Spleen (tissue), 11 donors: ENCODE measurements around the gene ALKBH8. TPM values are rescaled to one million over a fixed set of nuclear protein-coding genes. Genes with fewer than 3 reads are reported as not detected.

Experiments
- DNase-seq: peaks from one replicate; pipeline ENCODE4 v3.0.0-alpha.2; 2020
- H3K27ac ChIP-seq, 8 donors: fragments of 200-600 bp; sonication (generic) in 7 of 8; 1 replicate in 4 of 8; 2 replicates in 4 of 8; pipeline versions ENCODE4 v1.5.0 to v1.8.0; 2016 to 2021; ENCODE audit warnings: inconsistent platforms in 4 of 8, mild to moderate bottlenecking in 4 of 8, moderate library complexity in 1 of 8
- H3K27me3 ChIP-seq, 7 donors: fragments of 200-600 bp; sonication (generic) in 6 of 7; replicated peaks in 1 of 7; 1 replicate in 4 of 7; 2 replicates in 3 of 7; pipeline versions ENCODE4 v1.5.0 to v1.8.0; 2016 to 2021; ENCODE audit warnings: inconsistent platforms in 3 of 7, mild to moderate bottlenecking in 1 of 7
- H3K36me3 ChIP-seq, 6 donors: fragments of 200-600 bp; sonication (generic) in 5 of 6; 1 replicate in 4 of 6; 2 replicates in 2 of 6; pipeline versions ENCODE4 v1.5.0 to v1.8.0; 2016 to 2021; ENCODE audit warnings: inconsistent platforms in 2 of 6
- H3K4me1 ChIP-seq, 6 donors: fragments of 200-600 bp; sonication (generic) in 5 of 6; 1 replicate in 3 of 6; 2 replicates in 3 of 6; pipeline versions ENCODE4 v1.5.0 to v1.8.0; 2016 to 2021; ENCODE audit warnings: inconsistent platforms in 3 of 6
- H3K4me3 ChIP-seq, 8 donors: fragments of 200-600 bp; sonication (generic) in 7 of 8; 1 replicate in 4 of 8; 2 replicates in 4 of 8; pipeline versions ENCODE4 v1.5.0 to v1.8.0; 2016 to 2021; ENCODE audit warnings: inconsistent platforms in 4 of 8, mild to moderate bottlenecking in 4 of 8, moderate library complexity in 2 of 8
- H3K9me3 ChIP-seq, 8 donors: fragments of 200-600 bp; sonication (generic) in 7 of 8; 1 replicate in 4 of 8; 2 replicates in 4 of 8; pipeline versions ENCODE4 v1.5.0 to v1.8.0; 2016 to 2021; ENCODE audit warnings: inconsistent platforms in 4 of 8
- POLR2A ChIP-seq, 3 donors: fragments of 450-650 bp; IDR thresholded peaks; one replicate each; pipeline ENCODE4 v1.5.1; 2017; ENCODE audit warnings: antibody characterized with exemption in 3 of 3, mild to moderate bottlenecking in 1 of 3
- POLR2AphosphoS5 ChIP-seq, 3 donors: sonication (generic); formaldehyde crosslinking; IDR thresholded peaks; one replicate each; pipeline ENCODE4 v1.5.1; 2017; ENCODE audit warnings: antibody characterized with exemption in 3 of 3
- whole genome bisulfite sequencing, 5 donors: extraction: QIAGEN DNeasy Blood & Tissue Kit in 3 of 5; methylation state at CpG; one replicate each; pipeline versions ENCODE4 v1.1.5 to v1.1.7; 2013 to 2018; 5-methylcytosine and 5-hydroxymethylcytosine counted together
- intact Hi-C: fragments of 100-400 bp; cut with DNase I; formaldehyde crosslinking; loops from one replicate; pipeline ENCODE4 v1.15.0; 2023; ENCODE audit warnings: low total_unique reads
- polyA plus RNA-seq, 3 donors: library from polyadenylated mRNA; stranded (reverse); fragments of 200-250 nt; gene quantifications; one replicate each; pipeline ENCODE4 v1.2.1, GENCODE V29; 2013
- total RNA-seq, 7 donors: library from RNA; depleted of rRNA in 3 of 7; stranded (reverse); fragments of >200 nt in 3 of 7; fragmentation: NEBNext Ultra II Directional in 4 of 7; extraction: Animal tissue kit (Norgen Biotek cat#: 25700) in 4 of 7; gene quantifications; one replicate each; pipeline versions ENCODE4 v1.1.0 to v1.2.1, GENCODE V29; 2016 to 2021
- TF ChIP-seq, protein P1 (sequence below), 11 experiments: fragments of 200-600 bp in 7 of 11; fragments of 450-650 bp in 4 of 11; sonication (generic) in 4 of 11; IDR thresholded peaks in 8 of 11; conservative IDR thresholded peaks in 3 of 11; 1 replicate in 7 of 11; 2 replicates in 4 of 11; pipeline versions ENCODE4 v1.4.0 to v1.8.0; 2016 to 2021; ENCODE audit warnings: antibody characterized with exemption in 11 of 11, inconsistent platforms in 4 of 11, mild to moderate bottlenecking in 1 of 11
- donor health status: healthy with polysubstance abuse.
- donor health status: DM: no; HTN: no; CAD: no; lungs with moderate emphysema.
- donor health status: DM: no; HTN: no; CAD: no.
- donor health status: Bipolar disorder and iron deficiency.
- donor health status: healthy.
- donor health status: DM: no; HTN: no; CAD: no.
- donor health status: DM: yes; HTN: yes; CAD: no.

The ALKBH8 gene
- total and polyA plus RNA-seq, 10 donors, result 4.0 to 10.6 (median 9.1) TPM

DNA sequence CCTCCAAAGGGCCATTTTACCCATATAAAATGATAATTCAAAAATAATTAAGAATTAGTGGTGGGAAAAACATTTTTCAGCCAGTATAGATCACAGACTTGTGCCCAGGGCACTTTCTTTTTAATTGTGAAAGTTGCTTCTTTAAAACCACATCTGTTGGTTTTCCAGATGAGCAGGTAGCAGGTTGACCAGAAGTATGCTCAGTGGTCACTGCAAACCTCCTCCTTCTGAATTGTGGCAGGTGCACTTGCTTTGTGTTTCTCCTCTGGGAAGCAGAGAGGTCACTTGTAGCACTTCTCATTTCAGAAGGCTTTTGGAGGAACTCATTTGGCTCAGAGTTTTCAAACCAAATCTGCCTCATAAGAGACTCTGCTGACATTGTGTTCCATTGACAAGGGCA, 83.3 kb downstream of the ALKBH8 start:
- Histone ChIP-seq H3K4me1 (no peaks in the 10 kb centered on the region), H3K36me3 (no peaks in the 10 kb centered on the region), H3K9me3 (no peaks in the 10 kb centered on the region), H3K4me3 (no peak overlapping the region), H3K27me3 (peaks cover 0 to 17% (median 0%) of the 10 kb centered on the region in 7 donors), H3K27ac (no peak overlapping the region)
- intact Hi-C loops, result no loop called here
- DNase-seq, result no peak
- TF ChIP-seq, protein P1, sequence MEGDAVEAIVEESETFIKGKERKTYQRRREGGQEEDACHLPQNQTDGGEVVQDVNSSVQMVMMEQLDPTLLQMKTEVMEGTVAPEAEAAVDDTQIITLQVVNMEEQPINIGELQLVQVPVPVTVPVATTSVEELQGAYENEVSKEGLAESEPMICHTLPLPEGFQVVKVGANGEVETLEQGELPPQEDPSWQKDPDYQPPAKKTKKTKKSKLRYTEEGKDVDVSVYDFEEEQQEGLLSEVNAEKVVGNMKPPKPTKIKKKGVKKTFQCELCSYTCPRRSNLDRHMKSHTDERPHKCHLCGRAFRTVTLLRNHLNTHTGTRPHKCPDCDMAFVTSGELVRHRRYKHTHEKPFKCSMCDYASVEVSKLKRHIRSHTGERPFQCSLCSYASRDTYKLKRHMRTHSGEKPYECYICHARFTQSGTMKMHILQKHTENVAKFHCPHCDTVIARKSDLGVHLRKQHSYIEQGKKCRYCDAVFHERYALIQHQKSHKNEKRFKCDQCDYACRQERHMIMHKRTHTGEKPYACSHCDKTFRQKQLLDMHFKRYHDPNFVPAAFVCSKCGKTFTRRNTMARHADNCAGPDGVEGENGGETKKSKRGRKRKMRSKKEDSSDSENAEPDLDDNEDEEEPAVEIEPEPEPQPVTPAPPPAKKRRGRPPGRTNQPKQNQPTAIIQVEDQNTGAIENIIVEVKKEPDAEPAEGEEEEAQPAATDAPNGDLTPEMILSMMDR (IDR thresholded peaks at IDR 0.05 in 8 of 11, conservative IDR thresholded peaks at IDR 0.05 in 3 of 11), result no peak
- TF ChIP-seq POLR2A (IDR thresholded peaks at IDR 0.05) (no peak), POLR2AphosphoS5 (IDR thresholded peaks at IDR 0.05) (no peak)

DNA sequence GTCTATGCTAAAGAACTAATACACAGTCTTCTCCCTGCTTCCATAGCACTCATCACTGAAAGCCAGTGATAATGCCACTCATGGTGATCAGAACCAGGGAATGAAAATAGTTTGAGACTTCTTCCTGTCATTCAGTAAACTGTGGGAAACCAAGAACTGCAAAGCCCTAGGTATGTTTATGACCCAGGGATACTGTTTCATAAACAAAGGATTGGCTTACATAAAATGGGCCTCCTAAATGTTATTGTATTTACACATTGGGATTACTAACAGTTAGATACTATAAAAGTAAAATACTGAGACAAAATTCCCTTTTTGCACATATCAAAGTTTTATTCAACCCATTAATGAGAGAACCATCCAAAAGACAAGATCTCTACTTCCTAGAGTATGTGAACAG, 86.6 kb downstream of the ALKBH8 start:
- Histone ChIP-seq H3K27ac (no peak overlapping the region), H3K27me3 (peaks cover 0 to 20% (median 5%) of the 10 kb centered on the region in 7 donors), H3K4me1 (no peaks in the 10 kb centered on the region), H3K9me3 (no peaks in the 10 kb centered on the region), H3K4me3 (no peak overlapping the region), H3K36me3 (no peaks in the 10 kb centered on the region)
- intact Hi-C loops, result no loop called here
- TF ChIP-seq, protein P1 (IDR thresholded peaks at IDR 0.05 in 8 of 11, conservative IDR thresholded peaks at IDR 0.05 in 3 of 11), result no peak
- TF ChIP-seq POLR2A (IDR thresholded peaks at IDR 0.05), result no peak
- TF ChIP-seq POLR2AphosphoS5 (IDR thresholded peaks at IDR 0.05), result no peak
- no peak for DNase-seq

DNA sequence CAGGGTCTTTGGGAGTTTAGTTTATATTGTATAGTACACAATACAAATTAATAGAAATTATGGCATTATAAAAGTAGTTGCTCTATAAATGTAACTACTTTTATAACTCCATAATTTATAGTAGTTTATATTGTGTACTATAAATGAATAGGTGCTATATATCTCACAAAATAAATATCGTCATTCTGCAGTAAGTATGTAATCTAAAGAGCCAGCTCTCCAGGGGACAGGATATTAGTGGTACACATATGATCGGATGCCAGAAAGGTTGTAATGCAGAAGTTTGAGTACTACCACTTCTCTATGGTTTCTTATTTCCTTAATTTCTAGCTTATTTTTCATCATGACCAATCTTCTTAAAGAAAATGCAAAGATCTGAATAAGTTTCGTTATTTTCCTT, 87.7 kb downstream of the ALKBH8 start:
- H3K4me3 ChIP-seq, result no peak overlapping the region
- H3K9me3 ChIP-seq, result no peaks in the 10 kb centered on the region
- TF ChIP-seq POLR2A (IDR thresholded peaks at IDR 0.05) (no peak), POLR2AphosphoS5 (IDR thresholded peaks at IDR 0.05) (no peak)
- TF ChIP-seq, protein P1 (IDR thresholded peaks at IDR 0.05 in 8 of 11, conservative IDR thresholded peaks at IDR 0.05 in 3 of 11), result no peak
- no peaks in the 10 kb centered on the region for H3K4me1 ChIP-seq
- no peak overlapping the region for H3K27ac ChIP-seq
- no peaks in the 10 kb centered on the region for H3K36me3 ChIP-seq
- 74 to 91% (median 90%) methylated on average over 3 of the region's 3 CpGs for WGBS, 5 donors
- no peak for DNase-seq
- intact Hi-C loops, result no loop called here
- peaks cover 0 to 20% (median 5%) of the 10 kb centered on the region in 7 donors for H3K27me3 ChIP-seq

DNA sequence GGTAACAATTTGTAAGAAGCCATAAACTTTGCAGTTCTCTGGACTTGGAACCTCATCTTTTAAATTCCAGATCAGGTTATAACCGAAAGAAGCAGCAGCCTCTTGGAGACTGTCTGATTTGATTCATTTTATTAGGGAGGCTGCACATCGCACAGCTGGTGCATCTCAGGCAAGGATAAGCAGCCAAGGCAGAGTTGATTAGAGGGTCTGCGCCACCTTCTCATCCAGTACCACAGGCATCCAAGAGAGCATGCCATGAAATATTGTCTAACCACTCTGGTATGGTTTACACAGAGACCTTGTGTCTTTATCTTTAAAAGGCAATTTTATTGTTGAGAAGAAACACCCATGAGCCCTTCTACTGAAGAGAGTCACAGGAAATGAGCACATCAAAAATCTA, 91.7 kb downstream of the ALKBH8 start:
- Histone ChIP-seq H3K4me1 (no peaks in the 10 kb centered on the region), H3K27ac (no peak overlapping the region), H3K36me3 (no peaks in the 10 kb centered on the region), H3K4me3 (no peak overlapping the region), H3K27me3 (peaks cover 0 to 17% (median 5%) of the 10 kb centered on the region in 7 donors), H3K9me3 (no peaks in the 10 kb centered on the region)
- DNase-seq, result no peak
- WGBS, 5 donors, result 83 to 93% (median 91%) methylated on average over 3 of the region's 3 CpGs
- TF ChIP-seq POLR2A (IDR thresholded peaks at IDR 0.05) (no peak), POLR2AphosphoS5 (IDR thresholded peaks at IDR 0.05) (no peak)
- TF ChIP-seq, protein P1 (IDR thresholded peaks at IDR 0.05 in 8 of 11, conservative IDR thresholded peaks at IDR 0.05 in 3 of 11), result no peak
- intact Hi-C loops, result no loop called here
